HEK293T (cell line): Measurements from ENCODE around the gene SALL2.

Experiments used
- CTCF ChIA-PET: fragments of 350-600 bp; formaldehyde crosslinking; extraction: SDS; loops from one replicate; lab custom pipeline; 2021; ENCODE audit warnings: antibody characterized with exemption, inconsistent platforms; lab: Yijun Ruan, JAX
- POLR2A ChIA-PET: fragments of 350-600 bp; formaldehyde crosslinking; extraction: SDS; loops from one replicate; lab custom pipeline; 2020; ENCODE audit warnings: antibody characterized with exemption, inconsistent platforms; lab: Yijun Ruan, JAX
- DNase-seq: peaks from one replicate; pipeline ENCODE4 v3.0.0; 2012; ENCODE audit warnings: mixed read lengths; ENCODE audit errors: extremely low spot score
- ARNT ChIP-seq: fragments of 450-650 bp; IDR thresholded peaks from 2 replicates; pipeline ENCODE4 v1.6.1; 2017; ENCODE audit warnings: mild to moderate bottlenecking
- BHLHE40 ChIP-seq: fragments of 450-650 bp; IDR thresholded peaks from 2 replicates; pipeline ENCODE4 v1.6.1; 2016; ENCODE audit warnings: mild to moderate bottlenecking, moderate library complexity, borderline replicate concordance
- CTBP1 ChIP-seq: fragments of 450-650 bp; IDR thresholded peaks from 2 replicates; pipeline ENCODE4 v1.6.1; 2016; ENCODE audit warnings: borderline replicate concordance
- ELF4 ChIP-seq: fragments of 450-650 bp; IDR thresholded peaks from 2 replicates; pipeline ENCODE4 v1.6.1; 2017; ENCODE audit warnings: antibody characterized with exemption
- FOXA1 ChIP-seq: fragments of 450-650 bp; IDR thresholded peaks from 2 replicates; pipeline ENCODE4 v1.6.1; 2016; ENCODE audit warnings: mild to moderate bottlenecking
- FOXK2 ChIP-seq: fragments of 450-650 bp; IDR thresholded peaks from 2 replicates; pipeline ENCODE4 v1.6.1; 2016; ENCODE audit warnings: mild to moderate bottlenecking
- FOXM1 ChIP-seq: fragments of 450-650 bp; IDR thresholded peaks from 2 replicates; pipeline ENCODE4 v1.6.1; 2017; ENCODE audit warnings: mild to moderate bottlenecking, borderline replicate concordance
- HDGF ChIP-seq: fragments of 450-650 bp; IDR thresholded peaks from 2 replicates; pipeline ENCODE4 v1.6.1; 2017; ENCODE audit warnings: antibody characterized with exemption, borderline replicate concordance
- L3MBTL2 ChIP-seq: fragments of 450-650 bp; conservative IDR thresholded peaks from 2 replicates; pipeline ENCODE4 v1.6.1; 2016; ENCODE audit warnings: mild to moderate bottlenecking
- LEF1 ChIP-seq: fragments of 450-650 bp; IDR thresholded peaks from 2 replicates; pipeline ENCODE4 v1.6.1; 2017; ENCODE audit warnings: mild to moderate bottlenecking, borderline replicate concordance
- NFRKB ChIP-seq: fragments of 450-650 bp; IDR thresholded peaks from 2 replicates; pipeline ENCODE4 v1.6.1; 2016; ENCODE audit warnings: mild to moderate bottlenecking, moderate library complexity
- SP1 ChIP-seq: fragments of 450-650 bp; IDR thresholded peaks from 2 replicates; pipeline ENCODE4 v1.6.1; 2017
- SUZ12 ChIP-seq: fragments of 450-650 bp; IDR thresholded peaks from 2 replicates; pipeline ENCODE4 v1.6.1; 2016; ENCODE audit warnings: mild to moderate bottlenecking
- TARDBP ChIP-seq: fragments of 450-650 bp; IDR thresholded peaks from 2 replicates; pipeline ENCODE4 v1.6.1; 2016
- ZNF384 ChIP-seq: fragments of 450-650 bp; IDR thresholded peaks from 2 replicates; pipeline ENCODE4 v1.6.1; 2016
- TF ChIP-seq, protein P1 (sequence below): fragments of 450-650 bp; IDR thresholded peaks from 2 replicates; pipeline ENCODE4 v1.6.1; 2016

SALL2 gene

DNA sequence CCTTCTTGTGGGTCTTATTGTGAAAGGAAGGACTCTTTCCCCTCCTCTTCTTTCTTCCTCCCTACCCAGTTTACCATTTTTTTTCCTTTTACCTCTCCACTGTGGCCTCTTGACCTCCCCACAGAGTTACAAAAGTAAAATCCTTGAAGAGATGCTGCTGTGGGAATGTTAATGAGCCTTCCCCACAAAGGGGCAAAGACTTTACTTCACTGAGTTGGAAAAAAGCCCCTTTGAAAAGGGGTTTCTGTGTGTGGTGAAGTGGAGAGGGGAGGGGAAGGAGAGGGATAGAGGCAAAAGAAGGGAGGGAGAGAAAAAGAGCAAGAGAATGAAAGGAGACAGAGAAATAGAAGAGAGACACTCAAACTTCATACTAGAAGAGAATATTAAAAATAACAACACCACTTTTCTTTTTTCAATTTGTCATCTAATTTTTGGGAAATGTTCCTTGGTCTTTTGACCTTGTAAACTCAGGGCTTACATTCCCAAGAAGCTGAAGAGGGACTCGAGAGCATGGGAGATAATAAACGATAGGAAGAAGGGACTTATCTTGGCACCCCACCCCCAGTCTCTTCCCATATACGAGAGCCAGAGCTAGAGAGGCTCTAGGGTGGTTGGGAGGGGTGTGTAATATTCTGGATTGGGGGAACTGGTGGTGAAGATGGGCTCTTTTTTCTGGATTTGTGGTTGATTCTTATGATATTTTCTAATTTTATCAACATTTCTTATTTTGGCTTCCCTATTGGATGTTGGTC, 13.2 kb upstream of the SALL2 start:
- CTCF ChIA-PET = interaction anchor here (0.7 kb wide), 1 partner anchor 84 kb away, joined by 3 read pairs; the partner anchor contains the start of gene CHD8
- no peak for DNase-seq
- POLR2A ChIA-PET = interaction anchor here (1.1 to 1.2 kb wide), 2 partner anchors 13 to 14 kb away, joined by 3 read pairs; partner anchors contain the start of gene SALL2
- TF ChIP-seq FOXM1 (no peak), NFRKB (no peak), SUZ12 (no peak), CTBP1 (no peak), ARNT (no peak), L3MBTL2 (no peak), SP1 (no peak), ZNF384 (no peak), BHLHE40 (no peak), TARDBP (no peak), HDGF (no peak), FOXA1 (no peak)
- TF ChIP-seq, protein P1, sequence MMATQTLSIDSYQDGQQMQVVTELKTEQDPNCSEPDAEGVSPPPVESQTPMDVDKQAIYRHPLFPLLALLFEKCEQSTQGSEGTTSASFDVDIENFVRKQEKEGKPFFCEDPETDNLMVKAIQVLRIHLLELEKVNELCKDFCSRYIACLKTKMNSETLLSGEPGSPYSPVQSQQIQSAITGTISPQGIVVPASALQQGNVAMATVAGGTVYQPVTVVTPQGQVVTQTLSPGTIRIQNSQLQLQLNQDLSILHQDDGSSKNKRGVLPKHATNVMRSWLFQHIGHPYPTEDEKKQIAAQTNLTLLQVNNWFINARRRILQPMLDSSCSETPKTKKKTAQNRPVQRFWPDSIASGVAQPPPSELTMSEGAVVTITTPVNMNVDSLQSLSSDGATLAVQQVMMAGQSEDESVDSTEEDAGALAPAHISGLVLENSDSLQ = no peak

DNA sequence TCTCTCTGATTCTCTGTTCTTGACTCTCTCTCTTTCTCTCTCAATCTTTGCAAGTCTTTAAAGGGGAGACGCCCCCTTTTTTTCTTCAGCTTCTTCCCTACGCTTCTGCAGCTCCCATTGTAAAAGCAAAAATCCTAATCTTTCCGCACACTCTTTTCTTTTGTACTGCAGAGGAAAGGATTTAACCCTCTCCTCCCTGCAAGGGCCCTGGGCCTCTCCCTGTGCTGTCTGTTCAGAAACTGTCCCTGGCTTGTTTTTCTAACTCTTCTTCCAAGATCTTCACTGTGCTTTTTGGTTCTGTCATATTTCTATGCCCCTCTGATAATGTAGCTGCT, 10.9 kb upstream of the SALL2 start:
- ChIA-PET POLR2A (interaction anchor here (1.7 to 1.8 kb wide), 2 partner anchors 8 to 11 kb away, joined by 6 to 8 read pairs; partner anchors contain the start of gene SALL2), CTCF (interaction anchor here (1.1 kb wide), 1 partner anchor 20 kb away, joined by 3 read pairs; no protein-coding TSS in a partner anchor)
- TF ChIP-seq LEF1 (no peak), HDGF (no peak), ELF4 (no peak), CTBP1 (no peak), SUZ12 (no peak), BHLHE40 (no peak), FOXK2 (no peak), FOXA1 (no peak), ARNT (no peak), SP1 (no peak), FOXM1 (no peak), L3MBTL2 (no peak), ZNF384 (no peak), TARDBP (no peak), NFRKB (no peak)
- TF ChIP-seq, protein P1 = no peak
- DNase-seq = no peak

DNA sequence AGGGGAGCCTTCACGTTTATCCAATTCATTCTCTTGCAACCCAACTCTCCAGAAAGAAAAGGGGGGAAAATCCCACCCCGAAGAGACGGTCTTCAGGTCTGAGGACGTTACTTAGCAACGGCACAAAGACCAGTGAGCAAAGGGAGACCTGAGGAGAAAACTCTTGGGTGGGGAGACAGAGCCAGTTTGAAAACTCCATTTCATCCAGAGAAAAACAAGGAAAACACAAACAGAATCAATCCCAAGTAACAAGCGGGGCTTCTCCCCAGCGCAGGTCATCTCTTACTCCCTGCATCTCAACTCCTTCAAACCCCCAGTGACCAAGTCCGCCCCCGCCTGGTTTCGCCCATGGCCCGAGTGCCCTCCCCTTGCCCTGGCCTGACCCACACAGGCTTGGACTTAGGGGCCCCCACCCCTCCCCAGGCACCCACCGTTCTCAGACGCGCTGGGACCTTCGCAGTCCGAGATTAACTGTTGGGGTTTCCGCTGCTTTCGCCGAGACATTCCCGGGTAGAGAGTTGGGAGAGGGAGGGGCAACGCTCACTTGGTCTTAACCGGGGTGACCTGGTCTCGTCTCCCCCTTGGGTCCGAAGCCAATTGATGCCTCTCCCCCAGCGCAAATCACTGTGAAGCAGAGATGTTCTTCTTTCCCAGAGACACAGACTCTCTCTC, 10.4 kb upstream of the SALL2 start:
- no peak for DNase-seq
- TF ChIP-seq BHLHE40 (no peak), FOXM1 (no peak), FOXK2 (no peak), TARDBP (no peak), CTBP1 (no peak), FOXA1 (no peak), ZNF384 (no peak), NFRKB (no peak), HDGF (no peak), LEF1 (no peak)
- POLR2A ChIA-PET = interaction anchor here (1.1 to 2.9 kb wide), 3 partner anchors 10 to 26 kb away, joined by 7 to 19 read pairs (median 8); partner anchors contain the start of genes METTL3 and SALL2
- CTCF ChIA-PET = interaction anchor here (1.1 kb wide), 1 partner anchor 21 kb away, joined by 3 read pairs; no protein-coding TSS in a partner anchor

DNA sequence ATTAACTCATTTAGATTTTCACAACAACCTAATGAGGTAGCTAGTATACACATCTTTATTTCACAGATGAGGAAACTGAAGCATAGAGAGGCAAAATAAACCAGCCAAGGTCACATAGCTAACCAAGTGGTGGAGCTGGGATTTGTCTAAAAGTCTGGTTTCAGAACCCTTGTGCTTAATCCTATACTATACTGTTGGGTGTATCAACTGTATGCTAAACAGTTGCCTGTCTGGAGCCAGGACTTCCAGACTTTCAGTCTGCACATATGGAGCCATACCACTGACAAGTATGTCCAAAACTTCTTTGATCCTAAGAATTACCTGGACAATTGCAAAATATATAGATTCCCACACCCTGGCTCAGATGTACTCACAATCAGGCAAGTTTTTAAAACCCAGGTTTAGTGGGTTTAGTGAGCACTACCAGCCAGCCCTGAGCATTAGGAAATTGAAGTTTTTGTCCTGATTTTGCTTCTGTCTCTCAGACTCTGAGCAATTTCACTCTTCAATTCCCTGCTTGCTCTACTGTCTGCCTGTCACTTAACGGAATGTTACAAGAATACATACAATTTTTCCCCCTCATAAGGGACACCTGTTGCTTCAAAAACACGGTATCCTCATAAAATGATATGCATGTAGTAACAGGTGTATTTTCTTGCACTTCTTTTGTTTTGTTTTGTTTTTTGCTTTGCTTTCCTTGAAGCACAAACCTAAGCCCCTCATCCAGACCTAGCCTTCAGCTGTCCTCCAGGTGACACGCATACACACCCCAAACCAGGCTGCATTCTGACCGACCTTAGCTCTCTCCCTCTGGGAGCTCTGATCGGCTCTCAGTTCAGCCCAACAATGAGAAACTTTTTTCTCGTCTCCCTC, 9.6 kb upstream of the SALL2 start:
- ChIA-PET CTCF (no interaction called here), POLR2A (interaction anchor here (1.1 to 2.9 kb wide), 2 partner anchors 9 to 25 kb away, joined by 7 to 19 read pairs; partner anchors contain the start of genes METTL3 and SALL2)
- no peak for DNase-seq
- TF ChIP-seq SP1 (no peak), CTBP1 (no peak), BHLHE40 (no peak), LEF1 (no peak), FOXK2 (no peak), ELF4 (no peak), SUZ12 (no peak), L3MBTL2 (no peak), ARNT (no peak), ZNF384 (no peak), HDGF (no peak)
- TF ChIP-seq, protein P1 = no peak
